Tibial artery (tissue), 4 donors: ENCODE measurements around the gene WHRN.

ENCODE experiments used
- DNase-seq, 2 donors: peaks; one replicate each; pipeline ENCODE4 v3.0.0-alpha.2; 2019
- H3K27ac ChIP-seq, 2 donors: fragments of 200-600 bp; sonication (generic) in 1 of 2; 1 replicate in 1 of 2; 2 replicates in 1 of 2; pipeline ENCODE4 v1.5.1; 2018 to 2019; ENCODE audit warnings: mild to moderate bottlenecking in 1 of 2
- H3K27me3 ChIP-seq, 2 donors: fragments of 200-600 bp; sonication (generic) in 1 of 2; one replicate each; pipeline versions ENCODE4 v1.5.1 to v1.6.0; 2016 to 2019
- H3K36me3 ChIP-seq, 3 donors: fragments of 200-600 bp; sonication (generic) in 2 of 3; one replicate each; pipeline ENCODE4 v1.5.1; 2016 to 2019; ENCODE audit warnings: mild to moderate bottlenecking in 2 of 3
- H3K4me1 ChIP-seq, 4 donors: fragments of 200-600 bp; sonication (generic) in 2 of 4; 1 replicate in 3 of 4; 2 replicates in 1 of 4; pipeline ENCODE4 v1.5.1; 2016 to 2019
- H3K4me3 ChIP-seq, 2 donors: fragments of 200-600 bp; sonication (generic) in 1 of 2; 1 replicate in 1 of 2; 2 replicates in 1 of 2; pipeline ENCODE4 v1.5.1; 2018 to 2019; ENCODE audit warnings: mild to moderate bottlenecking in 2 of 2
- H3K9me3 ChIP-seq, 3 donors: fragments of 200-600 bp; sonication (generic) in 1 of 3; one replicate each; pipeline ENCODE4 v1.5.1; 2016 to 2019
- CTCF ChIP-seq, 2 experiments: fragments of 200-600 bp in 1 of 2; fragments of 450-650 bp in 1 of 2; IDR thresholded peaks; one replicate each; pipeline ENCODE4 v1.5.1; 2017 to 2019; ENCODE audit warnings: antibody characterized with exemption in 2 of 2, mild to moderate bottlenecking in 1 of 2, moderate library complexity in 1 of 2
- intact Hi-C: fragments of 100-400 bp; cut with DNase I; formaldehyde crosslinking; loops from one replicate; pipeline ENCODE4 v1.15.0; 2023; ENCODE audit warnings: low total_unique reads

Gene WHRN

GRCh38 chr9:114450181-114450580 is 55.1 kb downstream of the WHRN start:
- Histone ChIP-seq H3K9me3 (no peaks in the 10 kb centered on the region), H3K4me1 (no peaks in the 10 kb centered on the region), H3K27me3 (no peaks in the 10 kb centered on the region), H3K4me3 (no peak overlapping the region), H3K36me3 (no peaks in the 10 kb centered on the region), H3K27ac (no peak overlapping the region)
- no peak for TF ChIP-seq CTCF (IDR thresholded peaks at IDR 0.05)
- DNase-seq = no peak
- intact Hi-C loops = no loop called here

DNA sequence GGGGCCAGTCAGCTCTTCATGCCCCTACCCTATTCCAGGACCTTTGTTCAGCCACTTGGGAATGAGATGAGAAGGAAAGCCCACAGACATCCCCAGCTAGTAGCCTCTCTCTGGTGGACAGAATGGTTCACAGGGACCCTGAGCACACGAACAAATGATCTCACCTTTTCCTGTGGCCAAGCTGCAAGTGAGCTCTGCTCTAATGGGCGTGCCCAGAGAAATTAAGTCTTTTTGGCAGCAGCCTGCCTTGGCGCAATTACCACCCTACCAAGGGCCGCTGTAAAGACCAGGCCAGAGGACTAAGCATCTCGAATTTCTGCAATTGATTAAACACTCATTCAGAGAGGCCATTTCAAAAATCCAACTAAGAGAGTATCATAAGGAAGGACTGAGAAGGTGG is 56.0 kb downstream of the WHRN start:
- Histone ChIP-seq H3K27me3 (no peaks in the 10 kb centered on the region), H3K27ac (no peak overlapping the region), H3K4me3 (no peak overlapping the region), H3K9me3 (no peaks in the 10 kb centered on the region), H3K4me1 (no peaks in the 10 kb centered on the region), H3K36me3 (no peaks in the 10 kb centered on the region)
- DNase-seq = no peak
- TF ChIP-seq CTCF (IDR thresholded peaks at IDR 0.05) = no peak
- intact Hi-C loops = no loop called here

DNA sequence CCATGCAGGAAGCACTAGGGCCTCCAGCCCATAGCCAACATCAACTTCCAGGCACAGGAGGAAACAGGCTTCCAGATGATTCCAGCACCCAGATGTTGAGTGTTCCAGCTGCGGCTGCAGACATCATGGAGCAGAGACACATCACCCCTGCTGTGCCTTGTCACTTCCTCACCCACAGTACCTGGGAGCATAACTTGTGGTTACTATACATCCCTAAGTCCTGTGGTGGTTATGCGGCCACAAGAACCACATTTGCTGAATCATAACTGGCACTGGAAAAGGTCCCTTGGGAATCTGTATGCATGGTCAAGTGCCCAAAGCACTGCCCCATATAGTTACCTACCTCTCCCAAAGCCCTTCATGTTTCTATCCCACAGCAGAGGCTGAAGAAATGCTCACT is 56.6 kb downstream of the WHRN start:
- no peaks in the 10 kb centered on the region for H3K4me1 ChIP-seq
- DNase-seq = no peak
- no peaks in the 10 kb centered on the region for H3K27me3 ChIP-seq
- H3K27ac ChIP-seq = no peak overlapping the region
- TF ChIP-seq CTCF (IDR thresholded peaks at IDR 0.05) = no peak
- no peaks in the 10 kb centered on the region for H3K36me3 ChIP-seq
- intact Hi-C loops = no loop called here
- no peaks in the 10 kb centered on the region for H3K9me3 ChIP-seq
- H3K4me3 ChIP-seq = no peak overlapping the region

GRCh38 chr9:114446672-114447450 is 58.4 kb downstream of the WHRN start:
- no peaks in the 10 kb centered on the region for H3K9me3 ChIP-seq
- H3K36me3 ChIP-seq = no peaks in the 10 kb centered on the region
- H3K4me3 ChIP-seq = no peak overlapping the region
- H3K4me1 ChIP-seq = no peaks in the 10 kb centered on the region
- no peak for DNase-seq
- no peaks in the 10 kb centered on the region for H3K27me3 ChIP-seq
- intact Hi-C loops = no loop called here
- TF ChIP-seq CTCF (IDR thresholded peaks at IDR 0.05) = no peak
- H3K27ac ChIP-seq = no peak overlapping the region

DNA sequence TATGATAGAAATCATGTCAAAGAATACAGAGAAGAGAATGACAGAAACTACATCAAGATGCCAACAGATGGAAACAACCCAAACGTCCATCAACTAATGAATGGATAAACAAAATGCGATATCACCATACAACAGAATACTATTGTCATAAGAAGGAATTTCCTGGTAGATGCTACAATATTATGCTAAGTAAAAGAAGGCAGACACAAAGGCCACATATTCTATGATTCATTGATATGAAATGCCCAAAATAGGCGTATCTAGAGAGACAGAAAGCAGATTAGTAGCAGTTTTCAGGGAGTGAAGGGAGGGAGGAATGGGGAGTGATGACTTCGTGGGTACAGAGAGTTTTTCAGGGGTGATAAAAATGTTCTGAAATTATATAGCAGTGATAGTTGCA is 59.2 kb downstream of the WHRN start:
- Histone ChIP-seq H3K36me3 (no peaks in the 10 kb centered on the region), H3K27me3 (no peaks in the 10 kb centered on the region), H3K9me3 (no peaks in the 10 kb centered on the region), H3K4me3 (no peak overlapping the region), H3K4me1 (no peaks in the 10 kb centered on the region), H3K27ac (no peak overlapping the region)
- TF ChIP-seq CTCF (IDR thresholded peaks at IDR 0.05) = no peak
- no peak for DNase-seq
- intact Hi-C loops = no loop called here

DNA sequence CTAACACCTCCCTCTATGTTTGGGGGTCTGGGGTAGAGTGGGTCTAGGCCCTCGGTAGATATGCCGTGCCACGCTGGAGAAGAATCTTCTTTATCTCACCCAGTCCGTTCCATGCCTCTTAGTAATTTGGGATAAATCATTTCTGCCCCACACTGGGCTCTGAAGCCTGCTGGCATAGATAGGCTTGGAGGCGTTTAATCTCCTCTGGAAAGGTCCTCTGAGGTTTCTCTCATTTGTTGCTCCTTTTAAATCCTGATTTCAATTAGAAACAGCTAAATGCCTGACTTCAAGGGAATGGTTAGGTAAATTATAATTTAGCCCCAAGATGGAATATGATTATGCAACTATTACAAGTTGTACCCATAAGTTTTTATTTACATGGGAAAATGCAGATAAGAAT is 59.7 kb downstream of the WHRN start:
- H3K27me3 ChIP-seq = no peaks in the 10 kb centered on the region
- H3K27ac ChIP-seq = no peak overlapping the region
- intact Hi-C loops = no loop called here

More for the DNA sequence above, 59.7 kb downstream of the WHRN start:
- DNase-seq = no peak
- no peaks in the 10 kb centered on the region for H3K9me3 ChIP-seq
- no peak overlapping the region for H3K4me3 ChIP-seq
- TF ChIP-seq CTCF (IDR thresholded peaks at IDR 0.05) = no peak
- no peaks in the 10 kb centered on the region for H3K4me1 ChIP-seq
- H3K36me3 ChIP-seq = no peaks in the 10 kb centered on the region
